AML-193 (cell line): Measurements from ENCODE around the gene CCDC190.
A peak's percentile ranks its signal among the peaks of the same experiment; 100 is the strongest.
"Not testable (repeated sequence)": the region's sequence is repeated elsewhere in the genome, so short reads cannot be mapped to it uniquely, and the experiment has no call there.

Source experiments
- DNase-seq, 2 experiments: peaks; one replicate each; lab custom pipeline; 2025; lab: John Stamatoyannopoulos, UW

The CCDC190 gene

DNA sequence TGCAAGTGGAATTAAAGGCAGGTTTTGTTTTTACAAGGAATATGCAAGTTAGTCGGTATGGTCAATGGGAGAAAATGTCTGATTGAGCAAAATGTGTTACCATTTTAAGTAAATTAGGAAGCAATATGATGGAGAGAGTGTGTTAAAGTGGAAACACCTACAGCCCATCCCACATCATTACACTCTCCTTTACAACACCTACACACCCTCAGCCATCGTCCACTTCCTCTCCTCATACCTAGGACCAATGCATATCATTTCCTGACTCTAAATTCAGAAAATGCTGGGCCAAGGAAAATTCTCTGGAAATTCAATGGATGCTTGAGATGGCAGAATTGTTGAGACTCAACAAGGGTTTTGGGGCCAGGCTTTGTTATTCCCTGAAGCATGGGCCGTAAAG is 16.4 kb upstream of the CCDC190 start:
- DNase-seq: no peak

DNA sequence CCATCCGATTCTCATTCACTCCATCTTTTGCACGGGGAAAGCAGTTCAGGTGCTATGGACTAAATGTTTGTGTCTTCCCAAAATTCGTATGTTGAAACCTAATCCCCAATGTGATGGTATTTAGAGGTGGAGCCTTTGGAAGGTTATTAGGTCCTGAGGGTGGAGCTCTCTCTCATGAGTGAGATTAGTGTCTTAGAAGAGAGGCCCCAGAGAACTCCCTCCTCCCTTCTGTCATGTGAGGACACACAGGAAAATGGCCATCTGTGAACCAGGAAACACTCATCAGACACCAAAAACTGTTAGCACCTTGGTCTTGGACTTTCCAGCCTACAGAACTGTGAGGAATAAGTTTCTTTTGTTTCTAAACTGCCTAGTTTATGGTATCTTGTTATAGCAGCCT is 15.8 kb upstream of the CCDC190 start:
- no peak for DNase-seq

DNA sequence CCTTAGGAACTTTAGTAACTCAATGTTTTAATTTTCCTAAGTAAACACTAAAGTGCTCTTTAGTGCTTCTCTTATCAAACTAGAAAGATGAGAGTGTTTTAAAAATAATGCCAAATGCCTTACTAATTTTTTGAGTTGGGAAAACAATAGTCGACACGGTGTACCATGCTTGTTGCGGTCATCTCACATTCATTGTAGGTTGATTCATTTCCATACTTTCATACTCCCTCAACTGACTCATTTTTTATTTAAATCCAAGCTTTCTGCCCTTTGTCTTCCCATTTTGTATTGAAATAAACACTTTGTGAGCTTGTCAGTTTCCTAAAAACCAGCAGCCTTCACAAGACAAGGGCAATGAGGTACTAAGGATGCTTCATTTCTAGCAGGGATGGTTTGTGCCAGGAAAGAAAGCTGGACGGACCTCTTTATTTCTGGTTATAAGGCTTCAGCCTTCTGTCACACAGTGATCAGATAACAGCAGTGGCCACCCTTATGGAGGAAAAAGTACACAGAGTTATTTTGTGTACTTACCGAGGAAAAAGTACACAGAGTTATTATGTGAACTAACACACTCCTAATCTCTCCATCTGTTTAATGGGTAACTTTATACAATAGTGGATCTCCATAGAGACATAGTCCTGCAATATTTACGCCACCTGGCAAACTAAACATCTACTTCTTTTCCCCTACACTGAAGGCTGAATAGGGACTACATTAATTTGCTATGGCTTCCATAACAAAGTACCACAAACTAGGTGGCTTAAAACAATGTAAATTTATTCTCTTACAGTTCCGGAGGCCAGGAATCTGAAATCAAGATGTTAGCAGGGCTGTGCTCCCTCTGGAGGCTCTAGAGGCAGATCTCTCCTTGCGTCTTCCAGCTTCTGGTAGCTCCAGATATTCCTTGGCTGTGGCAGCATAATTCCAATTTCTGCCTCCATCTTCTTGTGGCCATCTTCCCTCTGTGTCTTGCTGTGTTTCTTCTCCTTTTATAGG is 13.0 kb upstream of the CCDC190 start:
- no peak for DNase-seq

DNA sequence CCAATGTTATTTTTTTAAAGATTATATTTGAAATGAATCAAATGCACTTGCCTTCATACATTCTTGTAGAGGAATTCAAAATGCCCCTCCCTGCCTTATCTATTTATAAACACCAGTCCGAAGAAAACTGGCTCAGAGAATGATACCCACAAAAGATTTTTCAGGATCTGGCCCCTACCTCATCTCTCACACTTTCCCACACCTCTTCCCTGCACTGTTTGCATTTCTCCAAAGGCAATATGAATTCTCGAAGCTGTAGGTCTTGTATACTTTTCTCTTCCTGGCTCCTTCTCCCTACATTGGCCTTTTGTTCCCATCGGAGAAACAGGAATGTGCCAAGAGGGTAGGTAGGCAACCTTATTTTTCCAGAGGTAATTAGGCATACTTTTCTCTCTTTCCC is 12.0 kb upstream of the CCDC190 start:
- no peak for DNase-seq

DNA sequence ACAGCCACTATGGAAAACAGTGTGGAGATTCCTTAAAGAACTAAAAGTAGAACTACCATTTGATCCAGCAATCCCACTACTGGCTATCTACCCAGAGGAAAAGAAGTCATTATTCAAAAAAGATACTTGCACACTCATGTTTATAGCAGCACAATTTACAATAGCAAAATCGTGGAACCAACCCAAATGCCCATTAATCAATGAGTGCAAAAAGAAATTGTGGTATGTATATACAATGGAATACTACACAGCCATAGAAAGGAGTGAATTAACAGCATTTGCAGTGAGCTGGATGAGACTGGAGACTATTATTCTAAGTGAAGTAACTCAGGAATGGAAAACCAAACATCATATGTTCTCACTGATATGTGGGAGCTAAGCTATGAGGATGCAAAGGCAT is 10.4 kb upstream of the CCDC190 start:
- DNase-seq: not testable (repeated sequence)

DNA sequence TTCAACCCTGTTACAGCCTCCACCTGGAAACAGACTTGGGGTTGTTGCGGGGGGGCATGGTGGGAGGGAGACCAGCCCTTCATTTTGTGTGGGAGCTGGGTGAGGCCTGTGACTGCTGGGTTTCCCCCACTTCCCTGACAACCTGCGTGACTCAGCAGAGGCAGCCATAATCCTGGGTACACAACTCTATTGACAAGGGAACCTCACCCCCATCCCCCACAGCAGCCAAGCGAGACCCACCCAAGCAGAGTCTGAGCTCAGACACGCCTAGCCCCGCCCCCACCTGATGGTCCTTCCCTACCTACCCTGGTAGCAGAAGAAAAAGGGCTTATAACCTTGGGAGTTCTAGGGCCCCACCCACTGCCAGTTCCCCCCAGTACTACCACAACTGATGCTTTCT is 8.0 kb upstream of the CCDC190 start:
- DNase-seq: no peak

DNA sequence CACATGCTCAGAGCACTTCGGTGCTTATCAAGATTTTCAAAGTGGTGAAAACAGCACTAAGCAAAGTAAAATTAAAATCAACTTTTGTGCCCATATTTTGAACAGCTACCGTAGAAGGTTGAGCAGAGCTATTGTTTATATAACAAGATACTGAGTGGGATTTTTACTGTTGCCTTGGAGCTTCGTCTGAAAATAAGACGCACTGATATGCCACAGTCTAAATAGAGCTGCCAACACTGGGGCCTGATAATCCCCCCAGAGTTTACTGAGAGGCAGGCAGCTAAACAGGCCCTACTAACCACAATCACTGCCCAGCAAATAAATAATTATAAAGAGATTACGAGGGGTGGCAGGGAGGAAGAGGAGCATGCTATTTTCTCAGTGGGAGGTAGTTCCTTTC is 650 bp upstream of the CCDC190 start:
- DNase-seq: no peak

DNA sequence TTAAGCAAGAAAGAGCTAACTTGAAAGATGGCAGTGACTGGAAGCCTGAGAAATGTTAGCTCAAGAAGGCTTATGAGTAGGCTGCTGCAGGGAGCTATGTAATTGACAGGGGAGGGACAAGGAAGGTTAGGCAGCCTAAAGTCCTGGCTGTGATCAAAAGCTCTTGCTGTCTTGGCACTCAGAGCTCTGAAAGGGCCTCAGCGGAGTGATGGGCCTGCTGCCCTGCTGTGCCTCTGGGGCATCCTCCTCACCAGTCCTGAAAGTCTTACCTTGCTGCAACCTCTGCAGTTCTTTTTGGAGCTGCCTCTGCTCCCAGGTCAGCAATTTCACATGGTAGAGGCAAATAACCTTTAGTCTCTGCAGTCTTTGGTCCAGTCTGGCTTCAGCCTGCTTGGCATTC is 1.8 kb downstream of the CCDC190 start:
- no peak for DNase-seq

DNA sequence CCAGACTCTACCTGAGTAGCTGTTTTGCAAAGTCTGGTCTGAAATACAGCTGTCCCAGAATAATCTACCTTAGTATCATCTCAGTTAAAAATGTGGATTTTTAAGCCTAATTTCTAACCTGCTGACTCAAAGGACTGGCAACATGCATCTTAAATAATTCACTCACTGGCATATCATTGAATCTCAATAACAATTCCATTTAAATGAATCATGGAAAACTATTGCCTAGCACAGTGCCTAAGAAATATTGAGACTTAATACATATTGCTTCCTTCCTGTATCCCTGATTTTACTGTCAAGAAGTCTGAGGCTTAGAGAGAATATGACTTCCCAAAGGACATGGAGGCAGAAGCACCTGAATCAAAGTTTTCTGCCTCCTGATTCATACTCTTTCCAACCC is 3.1 kb downstream of the CCDC190 start:
- no peak for DNase-seq

DNA sequence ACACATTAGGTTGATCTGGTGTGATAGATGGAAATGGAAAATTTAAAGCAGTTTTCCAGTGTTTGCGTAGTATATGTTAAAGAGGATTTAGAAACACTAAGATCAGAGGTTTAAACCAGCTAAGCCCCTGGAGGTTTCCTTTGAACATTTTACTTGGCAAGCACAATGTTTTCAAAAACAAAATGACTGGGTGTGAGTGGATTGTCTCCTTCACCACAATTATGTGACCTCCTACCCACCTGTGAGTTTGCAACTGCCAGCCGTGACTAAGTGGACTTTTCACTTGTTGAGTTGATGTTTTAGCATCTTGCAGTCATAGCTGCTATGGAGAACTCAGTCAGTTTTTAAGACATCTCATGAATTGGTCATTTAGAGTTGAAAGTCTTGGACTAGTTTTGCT is 4.7 kb downstream of the CCDC190 start:
- DNase-seq: no peak

DNA sequence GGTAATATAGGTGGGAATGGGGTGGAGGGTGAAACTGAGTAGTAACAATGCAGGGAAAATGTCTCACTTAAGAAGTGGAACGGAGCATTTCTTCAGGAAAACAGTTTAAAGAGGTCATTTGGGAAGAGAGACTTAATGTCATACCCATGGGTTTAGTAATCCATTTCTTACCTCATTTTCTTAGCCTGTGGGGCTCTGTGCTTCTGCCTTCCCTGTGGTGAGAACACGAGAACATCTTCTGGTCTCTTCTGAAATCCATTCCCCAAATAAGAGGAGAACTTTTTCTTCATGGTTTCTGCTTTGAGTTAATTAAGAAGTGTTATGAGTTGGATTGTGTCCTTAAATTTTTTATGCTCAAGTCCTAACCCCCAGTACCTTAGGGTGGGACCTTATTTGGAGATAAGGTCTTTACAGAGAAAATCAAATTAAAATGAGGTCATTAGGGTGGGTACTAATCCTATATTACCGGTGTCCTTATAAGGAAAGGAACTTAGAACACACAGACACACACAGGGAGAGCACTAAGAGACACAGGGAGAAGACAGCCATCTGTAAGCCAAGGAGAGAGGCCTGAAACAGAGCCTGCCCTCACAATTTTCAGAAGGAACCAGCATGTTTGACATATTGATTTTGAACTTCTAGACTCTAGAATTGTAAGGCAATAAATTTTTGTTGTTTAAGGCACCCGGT is 5.4 kb downstream of the CCDC190 start:
- no peak for DNase-seq

DNA sequence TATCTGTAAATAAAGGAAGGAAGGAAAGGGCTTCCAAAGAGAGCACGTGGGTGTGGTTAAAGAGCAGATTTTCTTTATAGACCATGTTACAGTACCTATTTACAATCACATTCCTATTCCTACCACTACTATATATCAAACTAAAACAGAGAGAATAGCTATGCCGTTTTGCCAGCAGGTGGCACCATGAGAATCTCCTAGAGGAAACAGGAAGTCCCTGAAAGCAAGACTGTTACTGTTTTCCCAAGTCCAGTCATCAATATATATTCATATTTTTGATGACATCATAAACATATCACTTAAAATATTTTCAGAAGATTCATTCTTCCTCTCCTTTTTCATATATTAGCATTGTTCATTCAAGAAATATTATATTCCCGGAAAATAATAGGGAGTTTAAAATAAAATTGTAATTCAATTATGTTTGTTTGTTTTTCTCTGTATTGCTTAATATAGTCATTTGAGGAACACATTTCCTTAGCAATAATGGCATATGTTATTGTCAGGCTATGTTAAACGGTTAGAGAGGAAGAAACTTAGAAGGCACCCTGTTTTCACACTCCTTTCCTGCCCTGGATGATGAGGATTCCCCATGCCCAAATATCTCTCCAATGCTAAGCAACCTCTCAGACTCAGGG is 6.6 kb downstream of the CCDC190 start:
- peak; percentile 69 to 73 for DNase-seq

DNA sequence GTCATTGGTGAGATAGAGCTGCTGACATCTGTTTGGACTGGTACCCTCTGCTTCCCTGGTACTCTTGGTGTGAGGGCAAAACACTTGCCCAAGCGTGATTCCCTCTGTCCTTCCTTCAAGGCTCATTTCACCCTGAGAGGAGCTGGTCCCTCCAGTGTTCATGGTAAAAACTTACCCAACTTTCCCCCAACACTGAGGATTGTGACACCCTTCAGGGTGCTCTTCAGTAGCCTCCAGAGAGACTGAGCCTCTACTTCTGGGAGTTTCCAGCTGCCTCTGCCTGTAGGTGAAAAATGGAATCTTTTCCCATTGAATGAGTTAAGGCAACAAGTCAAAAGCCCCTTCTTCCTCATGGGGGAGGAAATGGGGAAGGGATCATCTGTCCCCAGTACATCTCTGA is 9.6 kb downstream of the CCDC190 start:
- DNase-seq: no peak

DNA sequence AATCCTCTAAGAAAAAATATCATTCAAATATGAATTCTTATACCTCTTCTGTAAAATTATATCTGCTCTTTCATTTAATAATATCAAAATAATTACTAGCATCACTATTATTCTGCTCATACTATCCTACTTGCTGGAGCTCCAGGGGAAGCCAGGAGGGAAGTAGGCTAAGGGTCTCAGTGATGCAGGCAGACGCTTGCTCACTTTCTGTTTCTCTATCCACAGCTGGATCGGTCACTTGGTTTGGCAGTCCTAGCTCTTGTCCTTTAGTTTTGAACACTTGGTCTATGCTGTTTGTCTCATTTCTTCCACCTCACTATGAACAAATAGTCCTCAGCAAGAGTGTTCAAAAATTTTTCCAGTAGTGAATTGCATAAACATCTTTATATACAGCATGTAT is 11.3 kb downstream of the CCDC190 start:
- no peak for DNase-seq

DNA sequence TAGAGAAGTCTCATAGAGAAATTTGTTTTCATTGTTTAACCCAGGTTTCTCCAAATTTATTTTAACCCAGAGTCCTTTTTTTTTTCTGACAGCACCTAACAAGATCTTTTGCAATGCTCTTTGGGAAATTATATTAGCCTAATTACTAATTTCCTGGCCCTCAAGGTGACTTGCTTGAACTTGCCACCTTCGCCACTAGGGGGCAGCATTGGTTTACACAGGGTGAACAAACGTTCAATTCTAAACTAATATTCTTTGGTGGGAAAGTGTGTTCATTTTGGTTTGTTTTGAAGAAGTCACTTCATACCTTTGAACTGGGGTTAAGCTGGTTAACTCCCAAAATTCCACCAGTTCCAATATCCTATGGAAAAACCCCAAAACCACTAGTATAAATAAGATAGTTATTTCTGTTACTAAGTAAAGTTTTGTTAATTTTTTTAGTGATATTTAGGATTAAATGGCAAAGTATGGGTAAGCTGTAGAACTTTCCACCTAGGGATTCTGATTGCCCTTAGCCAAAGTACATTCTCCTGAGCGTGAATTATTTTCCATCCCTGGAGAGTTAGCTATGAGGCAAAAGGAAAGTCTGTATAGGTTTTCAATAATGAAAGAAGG is 13.0 kb downstream of the CCDC190 start:
- DNase-seq: peak; percentile 51 to 54

DNA sequence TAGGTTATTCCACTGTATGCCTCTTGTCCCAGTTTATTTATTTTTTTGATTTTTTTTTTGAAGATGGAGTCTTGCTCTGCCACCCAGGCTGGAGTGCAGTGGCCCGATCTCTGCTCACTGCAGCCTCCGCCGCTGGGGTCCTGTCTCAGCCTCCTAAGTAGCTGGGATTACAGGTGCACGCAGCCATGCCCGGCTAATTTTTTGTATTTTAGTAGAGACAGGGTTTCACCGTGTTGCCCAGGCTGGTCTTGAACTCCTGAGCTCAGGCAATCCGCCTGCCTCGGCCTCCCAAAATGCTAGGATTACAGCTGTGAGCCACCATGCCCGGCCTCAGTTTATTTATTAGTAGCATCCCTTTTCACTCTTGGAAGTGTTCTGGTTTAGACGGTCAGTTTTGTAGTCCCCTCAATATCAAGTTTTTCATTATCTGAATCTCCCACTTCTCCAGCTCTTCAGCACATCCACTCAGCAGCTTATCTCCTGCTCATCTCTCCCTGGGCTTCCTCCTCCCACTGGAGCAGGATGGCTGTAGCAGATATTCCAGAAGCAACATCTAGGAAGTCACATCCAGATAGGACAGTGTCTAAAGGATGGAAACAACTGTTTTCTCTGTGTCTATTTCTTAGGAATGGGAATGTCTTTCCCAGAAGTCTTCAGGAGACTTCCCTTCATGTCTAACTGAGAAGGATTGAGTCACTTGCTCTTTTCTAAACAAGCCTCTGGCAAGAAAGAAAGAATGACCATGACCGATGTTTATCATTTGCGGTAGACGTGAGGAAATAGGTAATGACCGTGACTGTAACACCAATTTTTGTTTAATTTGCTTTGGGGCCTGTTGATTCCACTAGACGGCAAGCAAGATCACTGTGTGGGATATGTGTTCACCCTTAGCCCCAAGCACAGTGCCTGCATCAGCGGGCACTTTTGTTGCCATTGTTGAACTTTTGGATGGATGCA is 14.4 kb downstream of the CCDC190 start:
- DNase-seq: no peak

DNA sequence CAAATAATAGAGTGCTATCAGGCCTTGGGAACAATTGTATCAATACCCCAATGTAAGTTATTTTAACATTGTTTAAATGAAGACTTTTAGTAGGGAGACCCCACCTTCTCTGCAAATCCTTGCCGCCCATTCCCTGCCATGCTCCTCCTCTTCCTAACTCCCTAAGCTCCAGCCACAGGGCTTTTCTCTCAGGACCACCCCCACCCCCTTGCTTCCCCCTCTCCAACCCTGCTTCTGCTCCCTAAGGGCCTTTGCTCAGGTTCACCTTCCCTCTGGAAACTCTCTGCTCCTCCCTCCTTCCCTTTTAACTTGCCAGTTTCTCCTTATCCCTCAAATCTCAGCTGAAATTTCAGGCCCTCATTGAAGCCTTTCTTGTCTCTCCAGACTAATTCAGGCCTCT is 16.8 kb downstream of the CCDC190 start:
- no peak for DNase-seq

DNA sequence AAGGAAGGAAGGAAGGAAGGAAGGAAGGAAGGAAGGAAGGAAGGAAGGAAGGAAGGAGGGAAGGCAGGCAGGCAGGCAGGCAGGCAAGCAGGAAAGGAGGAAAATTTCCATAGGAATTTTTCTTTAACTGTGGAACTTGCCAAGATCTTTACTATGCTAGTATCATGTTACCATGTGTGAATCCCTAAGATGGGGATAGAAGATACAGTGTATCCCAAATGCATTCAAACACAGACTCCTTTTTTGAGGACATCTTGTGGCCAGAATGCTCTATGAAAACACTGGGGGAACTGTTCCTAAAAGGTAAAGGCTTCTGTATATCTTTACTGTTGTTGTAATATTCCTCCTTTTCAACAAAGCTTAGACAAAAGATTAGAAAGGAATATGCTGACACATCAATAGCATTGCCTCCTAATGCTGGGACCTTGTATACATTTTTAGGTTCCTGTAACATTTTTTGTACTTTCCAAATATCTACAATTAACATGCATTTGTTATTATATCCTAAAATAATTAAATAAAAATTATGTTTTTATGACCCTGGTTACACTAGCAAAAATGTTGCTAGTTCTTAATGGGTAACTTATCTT is 20.6 kb downstream of the CCDC190 start:
- no peak for DNase-seq

DNA sequence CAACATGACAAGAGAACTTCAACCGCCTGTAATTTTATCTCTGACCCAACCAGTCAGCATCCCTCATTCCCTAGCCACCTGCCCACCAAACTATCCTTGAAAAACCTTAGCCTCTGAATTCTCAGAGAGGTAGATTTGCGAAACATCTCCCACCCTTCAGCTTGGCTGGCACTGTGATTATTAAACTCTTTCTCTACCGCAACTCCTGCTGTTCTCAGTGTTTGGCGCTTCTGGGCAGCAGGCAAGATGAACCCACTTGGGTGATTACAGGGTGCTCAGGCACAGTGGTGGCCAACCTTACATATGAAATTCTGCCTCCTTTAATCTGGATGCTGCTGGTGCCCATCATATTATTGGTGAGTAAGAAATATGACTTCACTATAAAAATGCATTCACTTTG is 22.1 kb downstream of the CCDC190 start:
- no peak for DNase-seq

DNA sequence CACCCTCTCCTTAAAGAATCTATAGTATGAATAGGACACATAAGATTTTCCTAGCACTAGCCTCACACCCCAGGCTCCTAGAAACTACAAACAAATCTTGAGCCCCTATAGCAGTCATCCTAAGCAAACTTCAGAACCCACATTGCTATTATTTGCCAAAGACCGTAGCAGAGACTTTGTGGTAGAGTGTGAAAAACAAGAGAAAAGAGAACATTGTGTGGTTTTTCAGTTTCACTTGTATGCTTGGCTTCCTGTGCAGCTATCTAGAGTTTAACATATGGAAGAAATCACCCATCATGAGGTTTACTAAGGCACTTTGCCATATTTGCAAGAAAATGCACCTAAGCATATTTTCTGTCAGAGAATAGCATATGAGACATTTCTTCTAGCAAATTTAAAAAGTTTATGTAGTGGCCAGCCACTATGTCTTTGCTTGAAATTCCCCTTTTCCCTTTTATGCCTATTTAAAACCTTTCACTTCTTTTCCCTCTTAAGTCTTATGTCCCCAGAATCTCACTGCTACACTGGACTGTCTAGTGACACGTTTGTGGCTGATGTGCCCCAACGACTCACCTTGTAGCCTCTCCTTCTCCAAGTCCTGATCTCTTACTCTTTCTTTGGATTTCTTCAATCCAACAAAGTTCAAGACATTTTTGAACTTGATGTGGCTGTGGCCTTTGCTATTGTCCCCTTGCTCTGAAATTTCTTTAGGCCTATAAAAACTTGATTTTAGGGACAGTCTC is 25.6 kb downstream of the CCDC190 start:
- no peak for DNase-seq
